Fibroblast of skin of abdomen (primary cell): Measurements from ENCODE around the gene GAS2L3. TPM values are rescaled to one million over a fixed set of nuclear protein-coding genes. Genes with fewer than 3 reads are reported as not detected.
A peak's percentile ranks its signal among the peaks of the same experiment; 100 is the strongest.
"Not testable (repeated sequence)": the region's sequence is repeated elsewhere in the genome, so short reads cannot be mapped to it uniquely, and the experiment has no call there.

Source experiments
- DNase-seq: peaks from one replicate; pipeline ENCODE4 v3.0.0-alpha.2; 2013
- polyA plus RNA-seq, 2 experiments: library from polyadenylated mRNA; unstranded; fragments of 120-200 nt; gene quantifications; one replicate each; pipeline ENCODE4 v1.2.1, GENCODE V29; 2013; ENCODE audit not compliant: insufficient read length in 2 of 2

The GAS2L3 gene
- 12.6 TPM for polyA plus RNA-seq (2013, experiment 1 of 2; ENCODE audit: insufficient read length)
- polyA plus RNA-seq (2013, experiment 2 of 2; ENCODE audit: insufficient read length): 12.4 TPM

DNA sequence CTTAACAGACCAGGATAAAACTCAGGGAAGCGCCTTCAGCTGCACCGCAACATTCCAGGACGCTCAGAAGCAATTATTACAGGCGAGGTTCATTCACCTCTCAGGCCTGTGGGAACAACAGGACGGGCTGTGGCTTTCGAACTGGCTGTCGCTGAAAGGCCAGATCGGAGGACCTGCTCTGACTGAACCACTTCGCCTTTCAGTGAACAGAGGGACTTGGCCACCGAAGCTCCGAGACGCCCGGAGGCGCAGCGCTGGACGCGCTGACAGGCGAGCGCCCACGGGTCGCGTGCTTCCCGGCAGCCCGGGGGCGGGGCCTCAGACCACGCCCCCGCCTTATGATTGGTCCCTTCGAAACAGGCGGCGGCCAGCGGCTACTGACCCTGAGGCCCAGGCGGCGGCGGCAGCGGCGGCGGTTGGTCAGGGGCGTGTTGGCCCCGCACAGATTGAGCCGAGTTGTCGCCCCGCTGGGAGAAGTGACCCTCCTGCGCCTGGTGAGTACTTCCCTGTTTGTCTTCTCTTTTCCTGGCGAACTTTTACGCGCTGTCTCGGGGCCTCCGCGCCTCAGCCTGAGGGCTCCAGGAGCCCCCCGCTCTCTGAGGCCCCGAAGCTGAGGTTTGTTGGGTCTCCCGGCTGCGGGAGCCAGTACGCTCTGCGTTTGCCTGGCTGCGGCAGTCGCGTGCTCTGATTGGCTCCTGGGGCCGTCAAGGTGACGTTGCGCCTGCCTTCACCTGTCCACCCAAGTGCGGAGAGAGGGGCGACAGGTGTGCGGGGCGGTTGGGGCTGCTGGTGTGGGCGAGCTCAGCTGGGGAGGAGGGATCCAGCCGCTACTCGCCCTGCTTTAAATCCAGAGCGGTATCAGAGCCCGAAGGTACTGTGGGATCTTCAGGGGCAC is at the start of gene GAS2L3:
Gene GAS2L3 (plus strand): TSS at position 393 of the 895 bp plus-strand sequence. CDS start 21,221 bp downstream, outside the sequence.
- peak; percentile 75 for DNase-seq

GRCh38 chr12:100528034-100528433 is 45.5 kb upstream of the GAS2L3 start:
- DNase-seq: no peak

DNA sequence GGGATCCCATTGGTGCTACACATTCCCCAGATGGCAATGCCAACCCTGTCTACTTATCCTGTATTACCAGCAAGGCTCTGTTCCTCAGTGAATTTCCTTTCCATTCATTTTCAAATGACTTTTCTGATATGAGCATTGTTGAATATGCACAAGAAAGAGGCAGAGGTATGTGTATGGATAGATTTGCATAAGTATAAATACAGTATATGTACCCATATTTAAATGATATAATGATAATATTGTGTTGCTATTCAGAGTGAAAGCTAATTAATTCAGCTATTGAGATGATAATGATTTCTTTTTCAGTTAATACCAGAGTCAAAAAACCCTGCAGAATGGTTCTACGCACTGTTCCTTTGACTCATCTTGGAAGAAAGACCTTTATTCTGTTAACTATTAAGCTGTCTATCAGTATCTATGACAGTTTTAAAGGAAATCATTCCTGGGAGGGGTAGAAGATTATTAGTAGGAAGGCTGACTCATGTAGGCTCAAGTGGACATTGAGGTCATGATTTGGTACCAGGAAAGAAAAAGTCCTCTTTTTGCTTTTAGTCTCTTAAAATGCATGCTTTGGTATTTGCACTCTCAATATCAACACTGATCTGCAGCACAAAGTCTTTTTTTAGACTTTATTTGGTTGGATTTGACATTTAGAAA is 44.9 kb upstream of the GAS2L3 start:
- no peak for DNase-seq

DNA sequence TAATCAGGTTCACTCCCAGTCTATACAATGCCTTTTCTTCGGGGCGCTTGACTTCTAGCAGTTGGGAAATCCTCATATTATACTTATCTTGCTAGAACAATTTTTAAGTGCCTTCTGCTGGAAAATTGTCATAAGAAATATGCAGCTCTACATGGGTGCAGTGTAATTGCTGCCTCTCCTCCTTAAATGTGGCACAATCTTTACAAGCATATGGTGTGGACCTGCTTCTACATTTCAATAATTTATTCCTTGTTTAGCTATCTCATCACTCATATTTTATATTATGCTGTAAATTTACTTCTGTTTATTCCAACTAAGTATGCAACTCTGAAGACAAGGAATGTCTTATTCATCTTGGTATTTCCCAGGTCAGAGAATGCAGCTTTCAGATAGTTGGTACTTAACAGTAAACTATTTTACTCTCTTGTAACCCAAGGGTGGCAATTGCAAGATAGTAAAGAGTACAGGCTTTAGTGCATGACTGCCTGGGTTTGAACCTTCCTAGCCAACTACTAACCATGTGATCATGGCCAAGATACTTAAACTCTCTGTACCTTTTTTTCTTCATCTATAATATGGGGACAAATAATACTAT is 43.6 kb upstream of the GAS2L3 start:
- DNase-seq: no peak

- no peak for DNase-seq
Observed at GRCh38 chr12:100533376-100533775, 40.1 kb upstream of the GAS2L3 start.

GRCh38 chr12:100534625-100535227 is 38.8 kb upstream of the GAS2L3 start:
- no peak for DNase-seq

DNA sequence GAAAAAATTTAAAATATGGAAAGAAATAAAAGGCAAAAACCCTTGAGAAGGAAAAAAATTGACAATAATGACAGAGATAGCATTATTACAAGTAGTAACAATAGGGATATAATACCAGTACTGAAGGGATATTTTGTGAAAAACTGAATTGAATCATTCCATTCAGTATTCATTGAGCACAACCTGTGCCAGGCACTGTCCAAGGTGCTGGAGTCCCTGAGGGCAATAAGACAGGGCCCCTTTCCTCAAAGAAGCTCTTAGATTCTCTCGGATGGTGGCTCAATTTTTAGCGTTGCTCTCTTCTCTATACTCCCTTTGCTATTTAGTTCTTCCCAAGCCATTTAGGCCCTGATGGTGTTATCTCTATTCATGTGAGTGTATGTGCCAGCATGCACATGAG is 34.3 kb upstream of the GAS2L3 start:
- DNase-seq: peak; percentile 15

DNA sequence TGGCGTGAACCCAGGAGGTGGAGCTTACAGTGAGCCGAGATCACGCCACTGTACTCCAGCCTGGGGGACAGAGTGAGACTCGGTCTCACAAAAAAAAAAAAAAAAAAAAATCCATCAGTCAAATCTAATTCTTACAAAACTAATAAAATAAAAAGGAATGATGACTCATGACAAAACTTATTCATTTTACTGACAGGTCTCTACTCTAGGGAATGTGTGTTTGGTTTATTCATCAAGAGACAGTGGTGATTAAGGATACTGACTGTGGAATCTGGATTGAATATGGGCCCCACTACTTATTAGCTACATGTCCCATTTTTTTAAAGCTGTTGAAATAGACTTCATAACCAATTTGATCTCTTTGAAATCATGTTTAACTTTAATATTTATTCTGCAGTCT is 29.3 kb upstream of the GAS2L3 start:
- DNase-seq: no peak

DNA sequence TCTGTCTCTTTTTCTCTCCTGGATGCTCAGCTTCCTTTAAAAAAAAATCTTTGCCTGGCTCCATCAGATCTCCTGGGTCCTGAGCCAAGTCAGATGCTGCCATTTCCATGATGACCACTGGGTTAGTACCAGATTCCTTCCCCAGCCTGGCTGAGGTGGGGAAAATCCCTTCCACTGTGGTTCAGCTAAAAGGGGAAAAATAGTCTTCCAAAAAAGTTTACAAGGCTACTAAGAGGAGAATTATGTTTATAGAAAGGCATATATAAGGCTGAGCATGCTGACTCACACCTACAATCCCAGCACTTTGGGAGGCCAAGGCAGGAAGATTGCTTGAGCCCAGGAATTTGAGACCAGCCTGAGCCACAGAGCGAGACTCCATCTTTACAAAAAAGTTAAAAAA is 28.4 kb upstream of the GAS2L3 start:
- DNase-seq: no peak

GRCh38 chr12:100553936-100554335 is 19.5 kb upstream of the GAS2L3 start:
- peak; percentile 32 for DNase-seq

- peak; percentile 78 for DNase-seq
Observed at GRCh38 chr12:100554608-100555077, 18.8 kb upstream of the GAS2L3 start.

DNA sequence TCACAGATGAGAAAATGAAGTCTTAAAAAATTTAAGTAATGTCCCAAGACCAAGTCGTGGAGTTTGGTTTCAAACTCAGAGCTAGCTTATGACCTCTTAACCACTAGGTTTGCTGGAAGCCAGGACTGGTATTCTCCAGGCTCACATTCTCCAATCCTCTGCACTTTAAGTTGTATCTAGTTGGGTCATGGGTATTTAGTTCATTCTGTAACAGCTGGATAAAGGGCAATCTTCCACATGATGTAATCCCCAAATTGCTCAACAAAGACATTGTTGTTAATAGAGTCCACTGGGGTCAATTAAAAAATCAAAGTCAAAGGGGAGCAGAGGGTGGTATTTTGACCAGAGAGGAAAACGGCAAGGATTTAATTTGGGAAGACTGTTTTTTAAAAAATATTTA is 17.8 kb upstream of the GAS2L3 start:
- no peak for DNase-seq

DNA sequence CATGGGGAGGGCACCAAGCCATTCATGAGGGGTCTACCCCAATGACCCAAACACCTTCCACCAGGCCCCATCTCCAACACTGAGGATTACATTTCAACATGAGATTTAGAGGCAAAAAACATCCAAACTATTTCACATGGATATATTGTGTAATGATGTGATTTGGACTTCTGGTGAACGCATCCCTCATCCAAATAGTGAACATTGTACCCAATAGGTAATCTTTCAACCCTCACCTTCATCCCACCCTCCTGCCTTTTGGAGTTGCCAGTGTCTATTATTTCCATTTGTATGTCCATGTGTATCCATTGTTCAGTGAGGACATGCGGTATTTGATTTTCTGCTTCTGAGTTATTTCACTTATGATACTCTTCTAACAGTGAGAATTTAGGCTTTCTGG is 16.1 kb upstream of the GAS2L3 start:
- DNase-seq: no peak

- not testable (repeated sequence) for DNase-seq
Observed at GRCh38 chr12:100559261-100559660, 14.2 kb upstream of the GAS2L3 start.

- DNase-seq: no peak
Observed at GRCh38 chr12:100564090-100564489, 9.4 kb upstream of the GAS2L3 start.

GRCh38 chr12:100564905-100565467 is 8.5 kb upstream of the GAS2L3 start:
- no peak for DNase-seq

DNA sequence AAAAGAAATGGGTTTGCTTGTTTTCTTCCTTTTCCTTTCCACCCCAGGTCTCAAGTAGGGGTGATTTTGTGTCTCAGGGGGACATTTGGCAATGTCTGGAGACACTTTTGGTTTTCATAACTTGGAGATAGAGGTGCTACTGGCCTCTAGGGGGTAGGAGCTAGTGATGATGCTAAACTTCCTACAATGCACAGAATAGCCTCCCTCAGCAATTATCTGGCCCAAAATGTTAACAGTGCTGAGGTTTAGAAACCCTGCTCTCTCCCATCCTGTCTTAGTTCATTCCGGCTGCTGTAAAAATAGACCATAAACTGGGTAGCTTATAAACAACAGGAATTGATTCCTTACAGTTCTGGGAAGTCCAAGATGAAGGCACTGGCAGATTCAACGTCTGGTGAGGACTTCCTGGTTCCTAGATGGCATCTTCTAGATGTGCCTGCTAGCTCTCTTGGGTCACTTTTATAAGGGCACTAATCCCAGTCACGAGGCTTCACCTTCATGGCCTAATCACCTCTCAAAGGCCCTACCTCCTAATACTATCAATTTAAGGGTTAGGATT is 7.4 kb upstream of the GAS2L3 start:
- DNase-seq: no peak

DNA sequence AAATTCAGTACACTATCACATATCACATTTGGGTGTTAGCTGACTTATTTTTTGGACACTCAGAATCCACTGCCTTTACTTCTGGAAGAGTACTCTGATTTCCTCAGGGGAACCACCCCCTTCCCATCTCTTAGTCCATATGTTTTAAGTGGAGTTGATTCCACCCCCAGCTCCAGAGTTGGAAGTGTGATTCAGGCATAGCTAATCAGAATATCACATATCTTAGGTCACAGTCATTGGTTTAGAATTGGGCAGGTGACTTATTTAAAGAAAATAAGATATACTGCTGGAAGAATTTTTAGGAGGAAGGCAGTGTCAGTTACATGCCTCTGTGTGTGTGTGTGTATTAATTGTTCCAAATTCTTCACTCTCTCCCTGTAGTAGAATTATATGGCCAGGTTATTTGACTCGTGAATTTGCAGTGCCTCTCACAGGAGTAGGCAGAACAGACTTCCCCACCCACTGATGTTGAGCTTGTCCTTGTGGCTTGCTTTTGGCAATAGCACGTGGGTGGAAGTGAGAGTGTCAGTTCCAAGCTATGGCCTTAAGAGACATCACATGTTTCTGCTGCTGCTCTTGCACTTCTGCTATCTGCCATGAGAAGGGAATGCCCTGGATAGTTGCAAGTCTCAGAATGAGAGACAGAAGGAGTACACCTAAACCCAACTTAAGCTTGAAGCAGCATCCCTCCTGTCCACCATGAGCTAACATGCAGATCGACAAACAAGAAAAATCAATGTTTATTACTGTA is 6.4 kb upstream of the GAS2L3 start:
- no peak for DNase-seq

- no peak for DNase-seq
Observed at GRCh38 chr12:100567945-100568344, 5.5 kb upstream of the GAS2L3 start.

DNA sequence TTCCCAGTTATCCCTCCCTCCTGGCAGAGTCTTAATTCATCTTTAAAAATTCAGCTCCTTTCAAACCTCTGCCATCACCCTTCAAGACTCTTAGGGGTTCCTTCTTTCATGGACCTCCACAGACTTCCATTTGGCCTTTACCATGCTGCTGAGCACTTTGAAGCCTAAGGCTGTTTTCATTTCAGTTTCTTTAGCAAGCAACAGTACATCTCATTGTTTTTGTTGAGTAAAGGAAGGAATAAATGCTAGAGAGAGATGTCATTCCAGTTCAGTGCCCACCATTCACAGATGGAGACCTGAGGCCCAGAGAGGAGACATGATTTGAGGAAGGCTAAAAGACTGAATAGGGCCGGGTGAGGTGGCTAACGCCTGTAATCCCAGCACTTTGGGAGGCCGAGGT is 1.3 kb upstream of the GAS2L3 start:
- no peak for DNase-seq
